CD4-positive, alpha-beta T cell (primary cell): ENCODE results near the gene ORC4. TPM values are rescaled to one million over a fixed set of nuclear protein-coding genes. Genes with fewer than 3 reads are reported as not detected.

ENCODE experiments used
- ATAC-seq: fragments of 200-7000 bp; cut with Tn5 transposase; one replicate; pipeline ENCODE4 v1.10.0; 2022; ENCODE audit warnings: mild to moderate bottlenecking; ENCODE audit not compliant: poor library complexity
- CTCF ChIA-PET: fragments of 350-600 bp; sonication (Branson Sonifier 250); formaldehyde crosslinking; loops from one replicate; lab custom pipeline; 2021; ENCODE audit warnings: antibody characterized with exemption, inconsistent platforms; lab: Charles Lee
- POLR2A ChIA-PET: fragments of 350-600 bp; sonication (Branson Sonifier 250); formaldehyde crosslinking; loops from one replicate; lab custom pipeline; 2021; ENCODE audit warnings: antibody characterized with exemption, inconsistent platforms; lab: Charles Lee
- DNase-seq, 14 experiments: peaks; one replicate each; pipeline ENCODE4 v3.0.0-alpha.2; 2013 to 2020; ENCODE audit warnings: mixed read lengths in 2 of 14
- H3K27ac ChIP-seq, 2 donors: one replicate each; pipeline versions ENCODE4 v1.5.1 to v1.7.0; 2013; ENCODE audit warnings: low read length in 2 of 2, low read depth in 1 of 2, mild to moderate bottlenecking in 1 of 2
- H3K27me3 ChIP-seq, 2 experiments: 1 replicate in 1 of 2; 2 replicates in 1 of 2; pipeline versions ENCODE4 v1.6.1 to v1.7.0; 2013; ENCODE audit warnings: low read length in 2 of 2, control low read depth in 1 of 2, mild to moderate bottlenecking in 1 of 2, moderate library complexity in 1 of 2; ENCODE audit not compliant: insufficient read depth in 2 of 2, control insufficient read depth in 1 of 2
- H3K36me3 ChIP-seq: one replicate; pipeline ENCODE4 v1.6.1; 2013; ENCODE audit warnings: low read length, control low read depth; ENCODE audit not compliant: insufficient read depth
- H3K4me1 ChIP-seq: one replicate; pipeline ENCODE4 v1.6.1; 2013; ENCODE audit warnings: low read length, control low read depth; ENCODE audit not compliant: insufficient read depth
- H3K4me3 ChIP-seq: one replicate; pipeline ENCODE4 v1.5.1; 2013; ENCODE audit warnings: mild to moderate bottlenecking, low read length, moderate library complexity
- H3K9me3 ChIP-seq, 2 experiments: 1 replicate in 1 of 2; 2 replicates in 1 of 2; pipeline versions ENCODE4 v1.6.1 to v1.7.0; 2013; ENCODE audit warnings: low read length in 2 of 2, mild to moderate bottlenecking in 2 of 2, control low read depth in 1 of 2, moderate library complexity in 1 of 2; ENCODE audit not compliant: control insufficient read depth in 1 of 2, insufficient read depth in 1 of 2
- H3K27ac Mint-ChIP-seq: one replicate; pipeline ENCODE4 v1.8.0; 2020; ENCODE audit warnings: mixed read lengths
- H3K27me3 Mint-ChIP-seq: one replicate; pipeline ENCODE4 v1.8.0; 2021; ENCODE audit warnings: mixed read lengths
- H3K36me3 Mint-ChIP-seq: one replicate; pipeline ENCODE4 v1.8.0; 2021; ENCODE audit warnings: low read depth, mixed read lengths
- H3K4me1 Mint-ChIP-seq: one replicate; pipeline ENCODE4 v1.8.0; 2021; ENCODE audit warnings: low read depth, mixed read lengths
- H3K4me3 Mint-ChIP-seq: one replicate; pipeline ENCODE4 v1.8.0; 2020; ENCODE audit warnings: mild to moderate bottlenecking, mixed read lengths
- H3K9me3 Mint-ChIP-seq: one replicate; pipeline ENCODE4 v1.8.0; 2020; ENCODE audit warnings: mixed read lengths
- intact Hi-C, 2 experiments: fragments of 100-400 bp; cut with DNase I in 1 of 2; cut with micrococcal nuclease in 1 of 2; formaldehyde crosslinking; loops; one replicate each; pipeline versions ENCODE4 v1.15.1 to v1.9.0; 2023 to 2025; cut with DNase I, micrococcal nuclease
- total RNA-seq, 174 experiments: library from RNA in 2 of 174; stranded (reverse) in 2 of 174; gene quantifications; one replicate each; pipeline ENCODE4 v1.2.3 and lab custom pipeline; 2021 to 2026
- TF ChIP-seq, protein P1 (sequence below): fragments of 200-600 bp; IDR thresholded peaks from one replicate; pipeline ENCODE4 v1.8.0; 2022; ENCODE audit warnings: antibody characterized with exemption, mild to moderate bottlenecking

ORC4 gene
- total RNA-seq, 2 experiments from 2014 or later: 29.4 to 33.9 TPM

DNA sequence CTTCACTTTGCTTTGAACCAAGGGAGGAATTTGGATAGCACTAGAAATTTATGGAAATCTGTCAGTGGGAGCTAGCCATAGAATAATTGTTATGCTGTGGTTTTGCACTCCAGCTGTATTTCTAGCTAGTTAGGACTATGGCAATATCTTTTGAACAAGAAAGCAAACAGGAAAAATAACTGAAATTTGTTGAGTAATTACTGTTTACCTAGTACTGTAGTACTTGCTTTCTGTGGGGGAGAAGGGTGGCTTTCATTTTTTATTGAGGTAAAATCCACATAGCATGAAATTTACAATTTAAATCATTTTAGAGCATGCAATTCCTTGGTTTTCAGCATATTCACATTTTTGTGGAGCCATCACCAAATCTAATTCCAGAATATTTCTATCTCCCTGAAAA is 28.7 kb upstream of the ORC4 start:
- intact Hi-C loops: no loop called here
- TF ChIP-seq, protein P1, sequence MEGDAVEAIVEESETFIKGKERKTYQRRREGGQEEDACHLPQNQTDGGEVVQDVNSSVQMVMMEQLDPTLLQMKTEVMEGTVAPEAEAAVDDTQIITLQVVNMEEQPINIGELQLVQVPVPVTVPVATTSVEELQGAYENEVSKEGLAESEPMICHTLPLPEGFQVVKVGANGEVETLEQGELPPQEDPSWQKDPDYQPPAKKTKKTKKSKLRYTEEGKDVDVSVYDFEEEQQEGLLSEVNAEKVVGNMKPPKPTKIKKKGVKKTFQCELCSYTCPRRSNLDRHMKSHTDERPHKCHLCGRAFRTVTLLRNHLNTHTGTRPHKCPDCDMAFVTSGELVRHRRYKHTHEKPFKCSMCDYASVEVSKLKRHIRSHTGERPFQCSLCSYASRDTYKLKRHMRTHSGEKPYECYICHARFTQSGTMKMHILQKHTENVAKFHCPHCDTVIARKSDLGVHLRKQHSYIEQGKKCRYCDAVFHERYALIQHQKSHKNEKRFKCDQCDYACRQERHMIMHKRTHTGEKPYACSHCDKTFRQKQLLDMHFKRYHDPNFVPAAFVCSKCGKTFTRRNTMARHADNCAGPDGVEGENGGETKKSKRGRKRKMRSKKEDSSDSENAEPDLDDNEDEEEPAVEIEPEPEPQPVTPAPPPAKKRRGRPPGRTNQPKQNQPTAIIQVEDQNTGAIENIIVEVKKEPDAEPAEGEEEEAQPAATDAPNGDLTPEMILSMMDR: no peak
- ATAC-seq: no peak
- POLR2A ChIA-PET: interaction anchor here (0.9 kb wide), 1 partner anchor 29 kb away, joined by 3 read pairs; the partner anchor contains the start of genes MBD5 and ORC4
- H3K9me3 ChIP-seq: no peaks in the 10 kb centered on the region
- CTCF ChIA-PET: no interaction called here
- no peak overlapping the region for H3K4me3 ChIP-seq
- Mint-ChIP-seq H3K4me1 (peaks cover 57% of the 10 kb centered on the region), H3K36me3 (peaks cover 15% of the 10 kb centered on the region), H3K27me3 (no peaks in the 10 kb centered on the region), H3K4me3 (no peak overlapping the region), H3K9me3 (no peaks in the 10 kb centered on the region), H3K27ac (no peak overlapping the region)
- H3K27ac ChIP-seq: no peak overlapping the region
- no peak for DNase-seq
- no peaks in the 10 kb centered on the region for H3K36me3 ChIP-seq
- no peaks in the 10 kb centered on the region for H3K27me3 ChIP-seq
- no peaks in the 10 kb centered on the region for H3K4me1 ChIP-seq

DNA sequence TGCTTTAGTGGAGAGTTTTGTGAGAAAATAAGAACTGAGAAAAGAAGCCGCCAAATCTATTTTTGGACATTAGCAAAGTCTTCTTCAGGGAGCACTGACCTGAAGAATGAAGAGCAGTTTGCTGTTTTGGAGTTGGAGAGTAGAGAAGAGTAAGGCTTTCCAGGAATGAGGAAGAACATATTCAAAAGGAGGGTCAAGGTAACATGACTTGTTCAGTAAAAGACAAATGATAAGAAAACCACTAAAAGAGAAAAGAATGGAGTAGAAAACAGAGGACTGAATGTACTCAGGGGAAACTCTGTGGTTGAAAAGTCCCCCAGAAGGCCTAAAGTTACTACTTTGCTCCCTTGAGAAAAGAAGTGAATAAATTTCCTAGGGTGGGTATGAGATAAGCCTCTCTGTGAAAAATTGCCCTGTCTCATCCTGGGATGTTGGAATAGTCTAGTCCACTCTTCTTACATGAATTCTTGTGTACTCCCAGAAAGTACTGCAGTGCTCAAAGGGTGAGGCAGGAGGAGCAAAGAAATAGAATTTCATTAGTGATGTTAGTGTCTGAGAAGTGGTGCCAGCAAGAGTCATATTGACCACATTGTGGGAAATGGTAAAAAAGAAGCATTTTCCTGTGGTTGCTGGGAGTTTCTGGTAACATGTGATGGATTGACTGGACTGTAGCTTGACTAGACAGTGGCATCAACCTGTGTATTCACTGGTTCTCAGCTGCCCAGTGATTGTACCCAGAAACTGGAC is 28.1 kb upstream of the ORC4 start:
- intact Hi-C loops: no loop called here
- H3K9me3 Mint-ChIP-seq: no peaks in the 10 kb centered on the region
- CTCF ChIA-PET: no interaction called here
- TF ChIP-seq, protein P1: no peak
- Histone ChIP-seq H3K36me3 (no peaks in the 10 kb centered on the region), H3K27me3 (no peaks in the 10 kb centered on the region), H3K9me3 (no peaks in the 10 kb centered on the region), H3K27ac (no peak overlapping the region), H3K4me3 (no peak overlapping the region), H3K4me1 (no peaks in the 10 kb centered on the region)
- H3K4me1 Mint-ChIP-seq: peaks cover 57% of the 10 kb centered on the region
- no peak for DNase-seq
- H3K36me3 Mint-ChIP-seq: peaks cover 15% of the 10 kb centered on the region
- H3K27me3 Mint-ChIP-seq: no peaks in the 10 kb centered on the region
- H3K4me3 Mint-ChIP-seq: no peak overlapping the region
- ATAC-seq: no peak
- no peak overlapping the region for H3K27ac Mint-ChIP-seq
- POLR2A ChIA-PET: interaction anchor here (0.9 kb wide), 1 partner anchor 28 kb away, joined by 3 read pairs; the partner anchor contains the start of genes MBD5 and ORC4

DNA sequence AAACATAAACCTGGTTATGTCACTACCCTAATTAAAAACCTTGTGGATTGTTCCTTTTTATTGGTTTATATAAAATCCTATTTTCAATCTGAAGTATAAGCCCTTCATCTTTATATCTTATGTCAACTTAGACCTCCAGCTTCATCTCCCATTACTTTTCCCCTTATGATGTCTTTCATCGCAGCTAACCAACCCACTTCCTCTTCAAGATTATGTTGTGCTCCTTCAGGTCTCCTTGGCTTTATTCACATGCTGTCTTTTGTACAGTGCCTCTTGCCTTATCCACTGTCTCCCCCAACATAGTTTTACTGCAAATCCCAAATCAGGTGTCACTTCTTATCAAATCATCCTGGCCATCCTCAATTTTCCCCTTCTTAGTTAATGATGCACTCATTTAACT is 26.3 kb upstream of the ORC4 start:
- H3K27ac ChIP-seq: no peak overlapping the region
- intact Hi-C loops: no loop called here
- TF ChIP-seq, protein P1: no peak
- H3K4me3 Mint-ChIP-seq: no peak overlapping the region
- CTCF ChIA-PET: interaction anchor here (0.6 kb wide), 1 partner anchor 11 kb away, joined by 3 read pairs; no protein-coding TSS in a partner anchor
- H3K9me3 ChIP-seq: no peaks in the 10 kb centered on the region
- no peaks in the 10 kb centered on the region for H3K27me3 Mint-ChIP-seq
- no peak overlapping the region for H3K27ac Mint-ChIP-seq
- no peaks in the 10 kb centered on the region for H3K27me3 ChIP-seq
- H3K36me3 ChIP-seq: no peaks in the 10 kb centered on the region
- H3K4me1 Mint-ChIP-seq: peaks cover 55% of the 10 kb centered on the region
- H3K4me1 ChIP-seq: no peaks in the 10 kb centered on the region
- DNase-seq (peak in 1 of 14 experiments; percentile 2), ATAC-seq (no peak)
- POLR2A ChIA-PET: interaction anchor here (1.1 kb wide), 1 partner anchor 26 kb away, joined by 4 read pairs; the partner anchor contains the start of genes MBD5 and ORC4
- H3K9me3 Mint-ChIP-seq: no peaks in the 10 kb centered on the region
- peaks cover 8% of the 10 kb centered on the region for H3K36me3 Mint-ChIP-seq
- no peak overlapping the region for H3K4me3 ChIP-seq
